ENCODE measurements around the gene DDX56. TPM values are rescaled to one million over a fixed set of nuclear protein-coding genes. Genes with fewer than 3 reads are reported as not detected.
A peak's percentile ranks its signal among the peaks of the same experiment; 100 is the strongest.

The DDX56 gene
- total and polyA plus RNA-seq, 9 of the 15 experiments (the other 6 are each of a cell fraction or from before 2014, with no cell fraction given) = 33.0 to 145 (median 102) TPM

GRCh38 chr7:44573464-44574286 lies at the start of gene DDX56 (continued):
- TF ChIP-seq MGA (IDR thresholded peaks at IDR 0.05) (peak; percentile 98), NR4A1 (CRISPR knock-in tag; IDR thresholded peaks at IDR 0.05) (no peak), NR4A1 (tag; IDR thresholded peaks at IDR 0.05) (no peak)
- TF ChIP-seq, protein P1, sequence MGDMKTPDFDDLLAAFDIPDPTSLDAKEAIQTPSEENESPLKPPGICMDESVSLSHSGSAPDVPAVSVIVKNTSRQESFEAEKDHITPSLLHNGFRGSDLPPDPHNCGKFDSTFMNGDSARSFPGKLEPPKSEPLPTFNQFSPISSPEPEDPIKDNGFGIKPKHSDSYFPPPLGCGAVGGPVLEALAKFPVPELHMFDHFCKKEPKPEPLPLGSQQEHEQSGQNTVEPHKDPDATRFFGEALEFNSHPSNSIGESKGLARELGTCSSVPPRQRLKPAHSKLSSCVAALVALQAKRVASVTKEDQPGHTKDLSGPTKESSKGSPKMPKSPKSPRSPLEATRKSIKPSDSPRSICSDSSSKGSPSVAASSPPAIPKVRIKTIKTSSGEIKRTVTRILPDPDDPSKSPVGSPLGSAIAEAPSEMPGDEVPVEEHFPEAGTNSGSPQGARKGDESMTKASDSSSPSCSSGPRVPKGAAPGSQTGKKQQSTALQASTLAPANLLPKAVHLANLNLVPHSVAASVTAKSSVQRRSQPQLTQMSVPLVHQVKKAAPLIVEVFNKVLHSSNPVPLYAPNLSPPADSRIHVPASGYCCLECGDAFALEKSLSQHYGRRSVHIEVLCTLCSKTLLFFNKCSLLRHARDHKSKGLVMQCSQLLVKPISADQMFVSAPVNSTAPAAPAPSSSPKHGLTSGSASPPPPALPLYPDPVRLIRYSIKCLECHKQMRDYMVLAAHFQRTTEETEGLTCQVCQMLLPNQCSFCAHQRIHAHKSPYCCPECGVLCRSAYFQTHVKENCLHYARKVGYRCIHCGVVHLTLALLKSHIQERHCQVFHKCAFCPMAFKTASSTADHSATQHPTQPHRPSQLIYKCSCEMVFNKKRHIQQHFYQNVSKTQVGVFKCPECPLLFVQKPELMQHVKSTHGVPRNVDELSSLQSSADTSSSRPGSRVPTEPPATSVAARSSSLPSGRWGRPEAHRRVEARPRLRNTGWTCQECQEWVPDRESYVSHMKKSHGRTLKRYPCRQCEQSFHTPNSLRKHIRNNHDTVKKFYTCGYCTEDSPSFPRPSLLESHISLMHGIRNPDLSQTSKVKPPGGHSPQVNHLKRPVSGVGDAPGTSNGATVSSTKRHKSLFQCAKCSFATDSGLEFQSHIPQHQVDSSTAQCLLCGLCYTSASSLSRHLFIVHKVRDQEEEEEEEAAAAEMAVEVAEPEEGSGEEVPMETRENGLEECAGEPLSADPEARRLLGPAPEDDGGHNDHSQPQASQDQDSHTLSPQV (IDR thresholded peaks at IDR 0.05) = peak; percentile 85; the same call in 1 of the 2 replicates
